Activated CD4-positive, alpha-beta T cell treated with anti-CD3 and anti-CD28 coated beads, Interleukin-2, amount 50 U/mL, for 48 hours (primary cell): ENCODE data around the gene MRPL36.
"Not testable (repeated sequence)": the region's sequence is repeated elsewhere in the genome, so short reads cannot be mapped to it uniquely, and the experiment has no call there.

Source experiments
- DNase-seq, 2 experiments: peaks; one replicate each; pipeline ENCODE4 v3.0.0-alpha.2; 2020

The MRPL36 gene

DNA sequence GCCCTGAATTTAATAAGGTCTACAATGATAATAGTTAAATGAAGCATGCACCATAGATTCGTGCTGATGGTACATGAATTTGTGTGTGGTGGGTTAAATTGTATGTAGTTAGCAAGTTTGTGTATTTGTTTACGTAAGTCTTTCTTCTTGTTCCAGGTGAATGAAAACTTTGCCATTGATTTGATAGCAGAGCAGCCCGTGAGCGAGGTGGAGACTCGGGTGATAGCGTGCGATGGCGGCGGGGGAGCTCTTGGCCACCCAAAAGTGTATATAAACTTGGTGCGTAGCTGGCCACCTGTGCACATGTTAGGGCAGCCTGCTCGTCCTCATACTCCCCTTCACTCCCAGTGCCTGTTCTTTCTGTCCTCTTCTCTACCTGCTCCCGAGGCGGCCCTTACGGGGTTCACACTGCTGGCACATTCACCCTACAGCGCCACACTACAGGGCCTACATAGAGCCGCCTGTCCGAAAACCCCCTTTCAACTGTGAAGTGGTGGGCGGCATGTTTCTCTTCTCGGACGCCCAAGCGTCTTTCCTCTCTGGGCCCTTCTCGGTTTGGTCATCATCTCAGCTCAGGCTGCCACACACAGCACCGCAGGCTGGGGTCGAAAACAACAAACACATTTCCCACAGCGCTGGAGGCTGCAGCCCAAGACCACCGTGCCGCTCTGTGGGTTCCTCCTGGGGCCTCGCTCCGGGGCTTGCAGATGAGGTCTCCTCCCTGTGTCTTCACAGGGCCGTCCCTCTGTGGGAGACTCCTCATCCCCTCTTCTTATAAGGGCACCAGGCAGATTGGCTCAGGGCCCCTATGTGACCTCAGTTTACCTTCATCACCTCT lies 14.8 kb upstream of the MRPL36 start:
- DNase-seq, result no peak

DNA sequence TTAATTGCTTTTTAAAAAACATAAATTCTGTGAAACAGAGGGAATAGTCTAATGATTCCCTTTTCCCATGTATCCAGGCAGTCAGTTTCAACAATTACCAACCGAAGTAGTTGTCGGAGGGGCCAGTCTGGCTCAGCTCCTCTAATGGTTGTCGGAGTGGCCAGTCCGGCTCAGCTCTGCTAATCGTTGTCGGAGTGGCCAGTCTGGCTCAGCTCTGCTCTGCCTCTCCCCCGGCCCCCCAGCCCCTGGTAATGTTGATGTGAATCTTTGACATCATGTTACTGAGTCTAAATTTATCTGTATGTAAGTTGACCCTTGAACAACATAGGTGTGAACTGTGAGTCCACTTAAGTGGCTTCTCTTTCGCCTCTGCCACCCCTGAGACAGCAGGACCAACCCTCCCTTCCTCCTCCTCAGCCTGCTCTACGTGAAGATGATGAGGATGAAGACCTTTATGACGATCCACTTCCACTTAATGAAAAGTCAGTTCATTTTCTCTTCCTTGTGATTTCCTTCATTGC lies 11.0 kb upstream of the MRPL36 start:
- DNase-seq, result no peak

DNA sequence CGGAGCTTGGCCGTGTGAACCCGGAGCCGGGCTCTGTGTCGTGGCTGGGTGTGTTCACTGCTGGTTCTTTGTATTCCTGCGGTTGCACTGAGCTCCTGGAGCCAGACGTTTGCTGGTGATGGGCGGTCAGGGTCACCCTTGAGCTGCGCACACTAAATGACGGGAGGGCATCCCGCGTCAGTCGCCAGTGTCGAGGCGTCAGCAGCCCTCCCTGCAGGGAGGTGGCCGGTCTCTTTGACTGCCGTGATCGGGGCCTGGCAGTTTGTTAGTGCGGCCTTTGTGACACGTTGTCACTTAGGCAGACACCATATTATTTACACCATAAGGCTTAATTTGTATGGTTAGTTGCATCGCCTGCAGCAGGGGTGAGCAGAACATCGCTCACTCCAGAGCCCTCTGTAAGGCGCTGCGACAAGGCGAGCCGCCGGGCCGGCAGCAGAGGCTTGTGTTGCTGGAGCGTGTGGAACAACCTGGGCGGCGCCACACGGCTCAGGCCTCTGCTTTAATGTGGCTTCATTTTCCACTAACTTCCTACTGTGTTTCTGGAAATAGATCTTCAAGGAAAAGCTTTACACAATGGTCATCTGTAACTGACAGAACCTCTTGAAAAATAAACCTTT lies 9.9 kb upstream of the MRPL36 start:
- DNase-seq, result no peak

DNA sequence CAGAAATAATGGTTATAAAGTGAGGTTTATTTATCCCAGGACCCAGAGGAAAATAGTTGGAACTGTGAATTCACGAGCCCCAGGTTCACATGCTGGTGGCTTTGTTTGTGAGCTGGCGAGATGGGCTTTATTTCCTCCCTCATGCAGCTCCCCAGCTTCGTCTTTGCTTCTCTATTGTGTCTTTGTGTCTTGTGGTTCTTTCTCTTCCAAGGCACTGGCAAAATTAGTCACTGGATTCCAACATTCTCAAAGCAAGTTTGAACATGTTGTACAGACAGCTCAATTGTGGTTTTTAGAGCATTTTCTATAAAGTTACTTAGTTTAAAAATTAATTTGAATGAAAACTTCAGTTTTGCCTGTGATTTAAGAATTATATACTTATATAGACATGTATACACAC lies 8.8 kb upstream of the MRPL36 start:
- no peak for DNase-seq

DNA sequence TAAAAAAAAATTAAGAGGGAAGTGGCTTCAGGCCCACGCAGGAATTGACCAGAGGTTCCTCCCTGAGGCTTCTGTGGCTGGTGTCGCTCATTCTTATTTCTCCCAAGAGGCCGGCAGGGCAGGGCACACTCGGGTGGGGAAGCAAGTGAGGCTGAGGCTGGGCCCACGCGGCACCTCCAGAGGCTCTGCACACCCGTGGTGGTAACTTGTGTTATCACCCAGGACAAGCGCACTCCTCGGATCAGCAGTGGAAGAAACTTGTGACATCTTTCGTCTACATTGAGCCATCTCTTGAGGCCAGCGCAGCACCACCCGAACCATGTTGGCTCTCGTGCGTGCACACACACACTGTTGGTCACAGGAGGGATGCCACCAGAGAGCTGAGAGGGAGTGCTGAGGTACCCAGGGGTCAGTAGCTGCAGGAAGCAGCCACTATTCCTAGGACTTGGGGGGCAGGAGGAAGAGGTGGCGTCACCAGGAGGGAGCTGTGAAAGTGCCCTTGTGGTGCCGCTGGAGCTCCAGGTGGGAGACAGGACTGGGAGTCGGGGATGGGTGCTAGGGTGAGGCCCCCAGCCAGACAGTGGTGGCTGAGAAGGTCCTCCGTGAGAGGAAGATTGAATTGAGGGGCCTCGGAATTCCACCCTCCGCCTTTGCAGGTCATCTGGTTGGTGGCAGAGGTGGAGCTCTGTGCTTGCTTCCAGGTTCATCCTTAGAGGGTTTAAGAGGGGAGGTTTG lies 8.0 kb upstream of the MRPL36 start:
- no peak for DNase-seq

DNA sequence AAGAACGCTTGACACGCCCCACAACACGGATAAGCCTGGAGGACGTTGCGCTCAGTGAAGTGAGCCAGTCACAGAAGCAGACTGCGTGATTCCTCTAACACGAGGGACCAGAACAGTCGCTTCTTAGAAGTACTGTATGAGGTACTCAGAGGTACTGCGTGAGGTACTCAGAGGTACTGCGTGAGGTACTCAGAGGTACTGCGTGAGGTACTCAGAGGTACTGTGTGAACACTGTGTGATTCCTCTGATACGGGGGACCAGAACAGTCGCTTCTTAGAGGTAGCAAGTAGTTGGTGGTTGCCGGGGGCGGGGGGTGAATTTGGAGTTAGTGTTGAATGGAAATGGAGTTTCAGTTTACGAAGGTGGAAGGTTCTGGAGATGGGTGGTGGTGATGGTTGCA lies 7.3 kb upstream of the MRPL36 start:
- no peak for DNase-seq

DNA sequence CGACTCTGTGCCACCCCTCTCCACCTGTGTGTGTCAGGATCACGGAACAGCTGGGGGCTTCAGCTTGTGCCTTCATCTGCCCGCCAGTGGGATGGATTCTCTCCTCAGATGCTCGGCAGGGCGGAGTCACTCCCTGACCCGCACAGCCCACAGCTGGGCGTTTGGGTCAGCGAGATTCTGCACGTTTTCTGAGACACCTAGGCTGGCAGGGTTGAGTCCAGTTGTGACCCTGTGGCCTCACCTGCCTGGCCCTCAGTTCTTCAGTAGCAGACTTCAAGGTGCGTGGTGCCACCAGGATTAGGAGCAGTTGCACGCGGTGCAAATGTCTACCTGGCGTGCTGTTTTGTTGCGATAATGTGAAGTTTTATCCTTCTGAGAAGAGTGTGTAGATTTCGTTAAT lies 6.6 kb upstream of the MRPL36 start:
- no peak for DNase-seq

DNA sequence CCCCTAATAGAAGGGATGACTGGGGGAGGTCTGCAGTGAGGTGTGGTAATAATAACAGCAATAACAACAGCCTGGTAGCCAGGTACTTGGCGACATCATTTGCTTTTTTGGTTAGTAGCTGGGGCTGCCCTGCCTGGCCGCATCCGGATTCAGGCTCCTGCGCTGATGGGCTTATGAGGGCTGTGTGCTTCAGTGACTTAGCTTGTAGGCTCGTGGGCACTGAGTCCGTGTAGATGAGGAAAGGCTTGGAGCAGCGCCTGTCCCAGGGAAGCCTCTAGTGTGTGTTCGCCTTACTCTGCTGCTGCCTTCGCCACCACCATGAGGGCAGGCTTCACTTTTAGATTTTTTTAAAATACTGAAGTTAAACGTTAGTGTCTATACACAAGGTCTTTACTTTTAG lies 6.1 kb upstream of the MRPL36 start:
- DNase-seq, result no peak

DNA sequence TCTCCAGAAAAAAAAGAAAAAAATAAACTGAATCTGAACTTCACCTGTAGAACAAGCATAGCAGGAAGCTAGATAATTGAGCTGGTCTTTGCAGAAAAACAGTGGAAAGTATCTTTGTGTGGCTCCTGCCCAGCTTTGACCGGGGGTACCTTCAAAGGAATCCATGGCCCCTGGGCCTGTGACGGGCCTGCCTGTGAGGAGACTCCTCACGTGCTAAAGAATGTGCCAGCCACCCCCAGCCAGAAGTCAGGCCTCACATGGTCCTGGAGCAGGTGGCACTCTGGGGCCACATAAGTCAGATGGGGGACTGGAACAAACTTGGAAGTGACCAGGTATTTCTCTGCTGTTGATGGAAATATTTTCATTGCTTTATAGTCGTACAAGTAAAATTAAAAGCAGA lies 5.7 kb upstream of the MRPL36 start:
- DNase-seq, result no peak

DNA sequence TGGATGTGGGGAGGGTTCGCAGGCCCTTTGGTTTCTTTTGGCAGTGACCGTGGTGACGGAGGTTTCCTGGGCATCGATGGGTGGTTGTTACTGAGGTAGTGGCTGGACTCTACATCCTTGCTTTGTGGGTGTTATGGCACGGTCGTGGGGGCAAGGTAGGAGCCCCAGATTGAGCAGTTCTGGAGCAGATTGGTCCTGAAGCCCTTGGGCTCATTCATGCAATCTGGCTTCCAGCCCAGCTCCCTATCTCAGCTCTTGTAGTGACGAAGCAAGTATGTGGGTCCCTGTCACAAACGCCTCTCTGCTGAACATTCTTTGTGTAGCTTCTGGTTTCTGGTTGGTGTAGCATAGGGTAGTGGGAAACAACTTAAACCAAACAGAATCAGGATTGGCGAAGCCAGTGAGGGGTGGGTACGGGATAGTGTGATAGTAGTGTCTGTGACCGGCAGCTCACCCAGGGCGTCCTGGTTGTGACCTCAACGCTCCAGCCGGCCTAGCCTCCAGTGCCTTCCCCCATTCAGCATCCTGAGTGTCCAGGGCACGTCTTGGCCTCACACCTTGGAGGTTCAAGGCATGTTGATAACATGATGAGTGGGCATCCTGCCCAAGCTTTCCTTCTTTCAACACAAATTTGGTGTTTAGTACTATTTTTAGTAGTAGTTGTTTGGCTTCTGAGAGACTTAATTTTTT lies 4.5 kb upstream of the MRPL36 start:
- DNase-seq, result no peak

DNA sequence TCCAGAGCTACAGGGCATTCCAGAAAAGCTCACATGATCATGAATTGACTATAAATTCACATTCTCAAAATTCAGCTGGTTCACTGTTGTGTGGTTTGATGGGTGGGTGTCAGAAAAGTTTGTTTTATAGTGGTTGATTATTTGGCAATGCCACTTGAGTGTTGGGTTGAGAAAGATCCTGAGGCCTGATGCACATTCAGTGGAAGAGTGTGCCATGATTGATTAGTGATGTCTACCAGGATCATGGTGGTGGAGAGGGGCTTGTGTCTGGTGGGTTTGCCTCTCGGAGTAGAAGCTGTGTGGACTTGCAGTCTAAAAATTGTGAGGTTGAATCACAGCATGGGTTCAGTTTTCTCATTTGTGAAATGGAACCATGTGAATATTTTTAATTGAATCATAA lies 3.6 kb upstream of the MRPL36 start:
- no peak for DNase-seq

DNA sequence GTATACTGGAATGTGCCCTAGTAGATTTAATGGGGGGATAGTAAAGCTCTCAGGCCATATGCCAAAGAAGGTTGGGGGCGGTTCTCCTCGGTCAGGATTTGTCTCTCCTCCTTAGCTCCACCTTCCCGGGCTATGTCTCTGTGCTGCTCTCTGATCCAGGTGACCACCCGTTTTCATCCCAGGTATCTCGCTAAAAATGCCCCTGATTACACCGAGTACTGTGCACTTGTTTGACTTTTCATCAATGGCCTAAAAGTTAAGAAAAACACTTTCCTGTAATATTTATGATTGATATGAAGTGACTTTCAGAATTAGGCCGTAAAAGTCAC lies 2.3 kb upstream of the MRPL36 start:
- DNase-seq, result peak in 1 of 2 experiments; percentile 20

DNA sequence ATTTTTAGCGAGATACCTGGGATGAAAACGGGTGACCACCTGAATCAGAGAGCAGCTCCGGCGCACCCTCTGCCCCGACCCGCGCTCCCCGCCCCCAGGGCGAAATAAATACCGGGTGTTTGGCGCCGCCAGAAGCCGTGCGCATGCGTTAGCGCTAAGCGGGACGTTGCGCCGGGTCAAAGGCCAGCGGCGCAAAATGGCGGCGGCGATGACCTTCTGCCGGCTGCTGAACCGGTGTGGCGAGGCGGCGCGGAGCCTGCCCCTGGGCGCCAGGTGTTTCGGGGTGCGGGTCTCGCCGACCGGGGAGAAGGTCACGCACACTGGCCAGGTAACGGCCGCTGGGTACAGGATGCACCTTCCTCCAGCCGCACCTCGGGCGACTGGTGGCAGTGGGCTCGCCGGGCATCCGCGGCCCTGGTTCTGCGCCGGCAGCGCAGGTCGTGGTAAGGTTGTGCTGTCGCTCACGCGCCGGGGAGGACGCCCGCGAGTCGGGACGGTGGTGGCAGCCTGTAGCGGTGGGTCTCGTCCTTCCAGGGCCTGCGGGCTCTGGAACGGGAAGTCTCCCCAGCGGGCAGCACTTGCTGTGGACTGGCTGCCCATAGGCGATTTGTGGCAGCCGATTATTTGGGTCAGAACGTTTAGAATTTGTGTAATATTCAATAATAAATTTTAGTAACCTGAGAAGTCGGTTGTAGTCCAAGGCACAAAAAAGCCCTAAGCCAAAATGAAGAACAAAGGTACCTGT lies 1.8 kb upstream of the MRPL36 start, which contains the start of gene NDUFS6:
NDUFS6 (plus strand) TSS at position 186 of the 745 bp plus-strand sequence; CDS start at position 197, 11 bp downstream.
- peak; percentile 81 to 84 for DNase-seq

DNA sequence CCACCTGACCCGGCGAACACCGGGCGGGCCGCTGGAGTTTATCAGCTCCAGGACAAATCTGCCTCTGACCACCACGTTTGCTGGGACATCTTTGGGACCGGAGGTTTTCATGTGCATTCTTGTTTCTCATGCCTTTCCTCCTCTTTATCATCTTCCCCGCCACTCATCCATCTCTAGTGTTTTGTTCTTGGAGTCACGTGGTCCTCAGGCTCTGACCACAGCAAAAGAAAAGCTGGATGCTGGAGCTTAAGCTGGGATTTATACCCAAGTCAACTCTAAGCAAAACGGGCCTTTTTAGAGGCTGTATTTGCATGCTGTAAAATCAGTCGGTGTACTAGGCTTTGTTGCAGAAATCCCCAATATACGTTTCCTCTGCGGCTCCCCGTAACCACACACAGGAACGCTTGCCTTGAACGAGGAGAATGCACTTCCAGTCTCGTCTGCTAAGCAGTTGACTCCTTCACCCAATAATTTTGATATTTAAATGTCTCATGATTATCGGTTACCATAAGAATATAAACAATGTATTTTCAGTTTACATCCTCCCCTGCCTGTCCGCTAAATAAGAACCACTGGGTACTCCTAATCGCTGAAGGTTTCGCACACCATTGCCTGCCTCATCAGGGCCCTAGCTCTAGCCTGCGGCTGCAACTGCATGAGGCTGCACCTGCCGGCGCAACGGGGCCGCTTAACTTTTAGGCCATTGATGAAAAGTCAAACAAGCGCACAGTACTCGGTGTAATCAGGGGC lies 1.0 kb upstream of the MRPL36 start:
- DNase-seq, result peak; percentile 19 to 20

DNA sequence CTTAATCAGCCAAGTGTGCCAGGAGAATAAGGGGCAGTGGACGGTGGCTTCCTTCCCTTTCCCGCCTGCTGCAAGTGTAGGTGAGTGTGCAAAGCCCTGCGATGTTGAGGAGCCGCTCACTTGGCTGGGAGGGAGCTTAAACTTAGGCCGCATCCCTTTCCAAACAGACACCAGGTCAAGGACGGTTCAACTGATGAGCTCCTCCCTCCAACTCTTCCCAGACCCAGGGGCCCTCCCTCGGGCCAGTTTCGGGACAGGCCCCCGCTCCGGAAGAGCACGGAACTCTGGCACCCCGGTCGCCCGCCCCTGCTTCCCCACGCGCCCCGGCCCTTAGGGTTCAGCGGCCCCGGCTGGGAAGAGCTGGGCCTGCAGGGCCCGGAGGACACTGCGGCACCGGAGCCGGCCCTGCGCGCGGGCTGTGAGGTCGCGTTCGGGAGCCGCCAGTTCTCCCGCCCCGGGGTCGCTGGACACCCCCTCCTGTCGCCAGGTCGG lies 481 bp downstream of the MRPL36 start:
- DNase-seq, result peak; percentile 43 to 49

DNA sequence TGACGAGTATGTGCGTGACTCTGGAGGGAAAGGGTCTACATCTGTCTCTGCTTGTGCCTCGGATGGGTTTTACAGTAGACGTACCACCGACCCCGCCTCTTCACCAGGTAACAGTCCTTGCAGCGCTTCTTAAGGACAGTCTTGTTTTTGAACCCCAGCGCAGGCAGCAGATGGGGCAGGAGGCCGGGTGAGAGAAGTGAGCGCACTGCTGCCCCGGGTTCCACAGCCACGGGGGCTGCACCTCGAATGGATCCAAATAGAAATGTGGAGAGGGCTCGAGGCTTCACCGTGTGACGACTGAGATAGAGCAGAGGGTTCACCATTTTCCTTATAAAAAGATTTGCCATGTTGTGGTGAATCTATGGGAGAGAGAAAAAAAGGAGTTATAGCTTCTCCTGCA lies 1.0 kb downstream of the MRPL36 start:
- DNase-seq, result not testable (repeated sequence)

DNA sequence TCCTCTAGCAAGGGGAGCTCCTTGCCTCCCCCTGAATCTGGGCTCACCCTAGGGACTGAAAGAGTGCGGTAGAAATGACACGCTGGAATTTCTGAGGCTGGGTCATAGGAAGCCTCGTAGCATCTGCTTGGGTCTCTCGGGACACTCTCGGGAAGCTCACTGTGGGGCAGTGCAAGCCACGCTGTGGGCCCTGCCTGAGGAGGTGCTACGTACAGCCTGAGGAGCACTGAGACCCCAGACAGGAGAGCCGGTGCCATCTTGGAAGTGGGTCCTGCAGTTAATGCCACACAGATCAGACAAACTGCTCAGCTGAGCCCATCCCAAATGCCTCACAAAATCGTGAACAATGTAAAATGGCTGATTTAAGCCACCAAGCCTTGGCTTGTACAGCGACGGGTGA lies 1.8 kb downstream of the MRPL36 start:
- DNase-seq, result no peak

DNA sequence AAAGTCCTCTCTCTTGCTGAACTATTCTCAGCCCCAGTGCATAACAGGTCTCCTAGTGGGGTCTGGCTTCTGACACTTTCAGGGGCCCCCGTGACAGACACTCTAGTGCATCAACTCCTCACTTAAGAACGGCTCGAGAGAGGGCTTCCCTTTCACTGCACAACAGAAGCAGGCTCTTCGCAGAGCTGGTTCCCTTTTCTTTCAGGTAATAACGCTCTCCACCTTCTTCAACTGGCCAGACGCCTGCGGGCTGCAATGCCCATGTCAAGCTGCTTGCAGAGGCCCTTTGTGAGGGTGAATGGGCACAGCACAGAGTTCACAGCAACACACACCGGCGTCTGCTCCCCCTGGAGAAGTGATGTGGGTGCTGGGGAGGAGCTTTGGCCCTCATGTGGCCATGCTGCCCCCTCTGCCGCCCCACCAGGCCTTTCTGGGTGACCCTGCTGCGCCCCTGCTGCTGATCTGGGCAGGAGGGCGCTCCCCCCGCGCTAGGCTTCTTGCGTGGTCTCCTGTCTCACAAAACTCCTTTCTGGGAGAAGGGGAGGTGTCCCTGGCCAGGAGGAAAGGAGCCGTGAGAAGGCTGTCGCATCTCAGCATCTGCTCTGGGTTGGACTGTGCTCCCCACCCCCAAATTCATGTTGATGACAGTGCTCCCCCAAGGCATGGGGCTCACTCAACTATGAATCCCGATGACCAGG lies 2.4 kb downstream of the MRPL36 start:
- no peak for DNase-seq

DNA sequence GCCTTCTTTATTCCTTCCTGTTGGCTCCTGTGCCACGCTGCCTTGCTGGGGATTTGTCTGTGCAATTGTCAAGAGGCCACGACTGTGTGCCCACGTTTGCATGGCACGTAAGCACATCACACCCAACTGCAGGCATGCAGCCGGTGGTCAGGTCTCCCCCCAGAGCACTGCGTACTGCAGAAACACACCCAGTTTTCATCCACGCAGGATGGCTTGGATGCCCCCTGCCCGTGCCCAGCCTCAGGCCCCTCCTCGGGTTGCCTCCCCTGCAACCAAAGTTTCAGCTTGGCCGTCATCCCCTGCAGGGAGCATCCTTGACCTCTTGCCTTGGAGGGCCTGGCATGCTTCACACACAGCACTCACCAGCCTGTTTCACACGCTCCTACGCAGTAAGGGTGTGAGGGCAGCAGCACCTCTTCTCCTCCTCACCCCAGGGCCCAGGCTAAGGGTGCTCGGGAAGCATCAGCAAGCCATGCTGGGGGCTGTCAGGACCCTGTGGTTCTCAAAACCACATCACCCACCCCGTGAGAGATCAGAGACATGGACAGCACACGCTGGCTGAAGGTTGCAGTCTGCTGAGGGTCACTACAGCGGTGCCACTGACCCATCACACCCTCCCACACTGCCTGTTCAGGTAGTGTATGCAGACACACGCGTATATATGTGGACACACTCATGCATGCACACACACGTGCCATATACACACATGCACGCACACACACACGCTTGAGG lies 3.1 kb downstream of the MRPL36 start:
- DNase-seq, result no peak

DNA sequence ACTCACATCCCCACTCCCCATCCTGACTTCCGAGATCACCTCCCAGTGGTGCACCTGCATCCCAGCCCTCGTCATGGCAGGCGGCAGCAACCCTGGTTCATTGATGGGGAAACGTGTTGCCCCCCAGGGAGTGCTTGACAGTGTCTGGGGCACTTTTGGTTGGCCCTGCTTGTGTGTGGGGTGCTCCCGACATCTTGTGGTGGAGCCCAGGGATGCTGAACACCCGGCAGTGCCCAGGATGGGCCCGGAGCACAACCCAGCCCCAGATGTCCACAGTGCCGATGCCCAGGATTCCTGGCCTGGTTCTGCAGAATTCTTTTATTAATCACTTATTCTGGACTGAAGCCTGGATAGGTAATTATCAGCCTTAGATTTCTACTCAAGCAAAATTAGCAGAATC lies 3.7 kb downstream of the MRPL36 start:
- no peak for DNase-seq
